ENCODE results near the gene PNO1.
"Not testable (repeated sequence)": the region's sequence is repeated elsewhere in the genome, so short reads cannot be mapped to it uniquely, and the experiment has no call there.

PNO1 gene
- 7.4 to 28.6 (median 20.2) reads per million in 18 experiments for total RNA-seq

- peak; percentile 96 for DNase-seq
Measured at GRCh38 chr2:68157402-68158133, at the start of gene PNO1. Gene PNO1 (plus strand): TSS chr2:68157888. CDS start chr2:68157935, 47 bp downstream.

DNA sequence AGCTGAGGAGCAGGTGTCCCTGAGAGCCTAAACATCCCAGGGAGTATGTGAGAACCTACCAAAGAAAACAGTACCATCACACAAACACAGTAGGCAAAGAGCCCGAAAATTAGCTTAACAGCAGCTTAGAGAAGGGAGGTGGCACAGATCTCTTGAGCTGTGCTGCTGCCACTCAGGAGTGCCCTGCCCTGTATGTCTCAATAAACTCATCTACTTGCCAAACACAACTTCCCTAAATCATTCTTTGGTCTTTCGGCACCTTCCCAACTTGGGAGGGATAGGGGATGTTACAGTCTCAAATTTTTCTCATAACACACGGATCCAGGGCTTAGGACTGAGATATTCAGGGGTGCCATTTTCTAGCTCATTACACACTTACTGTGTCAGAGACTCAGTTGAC lies 49.6 kb upstream of the PNO1 start:
- DNase-seq, result peak; percentile 43 to 79

DNA sequence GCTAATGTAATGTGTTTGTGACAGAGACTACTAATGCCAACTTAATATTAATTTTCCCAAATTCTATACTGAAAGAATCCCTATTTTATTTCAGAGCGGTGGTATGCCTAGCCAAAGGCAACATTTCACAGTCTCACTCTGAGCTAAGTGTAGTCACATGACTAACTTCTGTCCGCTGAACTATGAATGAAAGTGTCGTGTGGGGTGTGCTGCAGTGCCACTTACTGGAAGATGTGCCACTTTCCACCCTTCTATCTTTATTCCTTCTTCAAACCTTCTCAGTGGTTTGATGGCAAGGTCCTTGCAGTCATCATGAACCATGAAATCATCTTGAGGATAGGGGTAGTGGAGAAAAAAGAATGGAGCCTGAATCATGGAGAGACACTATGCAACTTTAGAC lies 47.6 kb upstream of the PNO1 start:
- peak in 1 of 2 donors; percentile 54 for DNase-seq

DNA sequence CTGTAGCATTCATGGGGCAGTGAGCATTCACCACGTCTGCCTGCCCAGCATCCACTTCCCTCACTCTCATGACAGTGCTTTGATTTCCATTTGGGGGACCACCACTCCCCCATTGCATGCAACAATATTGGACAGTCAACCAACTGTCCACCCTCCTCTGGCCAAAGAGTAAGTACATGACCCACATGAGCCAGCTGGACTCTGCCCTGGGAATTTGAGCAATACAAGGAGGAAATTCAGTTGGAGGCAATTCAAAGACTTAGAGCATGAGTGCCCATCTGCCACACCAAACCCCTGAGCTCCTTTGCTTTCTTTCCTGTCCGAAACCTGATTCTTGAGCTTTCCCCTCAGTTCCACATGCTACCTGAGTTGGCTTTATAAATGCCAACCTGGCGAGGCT lies 41.7 kb upstream of the PNO1 start:
- no peak for DNase-seq

GRCh38 chr2:68117922-68118321 lies 39.8 kb upstream of the PNO1 start:
- not testable (repeated sequence) for DNase-seq

DNA sequence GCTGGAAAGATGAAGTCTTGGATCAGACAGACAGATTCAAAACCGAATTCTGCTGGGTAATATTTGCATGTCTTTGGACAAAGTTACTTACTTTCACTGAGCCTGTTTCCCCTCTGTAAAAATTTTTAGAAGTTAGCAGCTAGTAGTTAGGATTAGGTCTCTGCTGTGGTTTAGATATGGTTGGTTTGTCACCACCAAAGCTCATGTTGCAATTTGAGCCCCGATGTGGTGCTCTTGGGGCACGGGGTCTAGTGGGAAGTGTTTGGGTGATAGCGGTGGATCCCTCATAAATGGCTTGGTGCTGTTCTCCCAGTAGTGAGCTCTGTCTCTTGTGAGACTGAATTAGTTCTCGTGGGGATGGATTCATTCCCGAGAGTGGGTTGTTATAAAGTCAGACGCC lies 38.9 kb upstream of the PNO1 start:
- DNase-seq, result no peak

- no peak for DNase-seq
Measured at GRCh38 chr2:68119504-68119903, 38.2 kb upstream of the PNO1 start.

- peak; percentile 79 to 80 for DNase-seq
Measured at GRCh38 chr2:68121873-68122679, 35.6 kb upstream of the PNO1 start.

DNA sequence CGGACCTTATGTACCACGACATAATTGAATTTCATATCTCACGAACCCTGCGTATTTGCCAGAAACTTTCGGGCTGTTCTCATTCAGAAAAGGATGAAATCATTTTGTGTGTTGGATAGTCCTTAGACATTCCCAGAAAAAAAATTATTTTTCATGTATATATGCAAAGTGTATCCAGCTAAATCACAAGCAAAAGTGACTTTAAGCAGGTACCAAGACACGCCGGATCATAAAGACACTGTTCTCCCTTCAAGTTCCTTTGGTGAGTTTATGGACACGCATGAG lies 35.1 kb upstream of the PNO1 start:
- no peak for DNase-seq

DNA sequence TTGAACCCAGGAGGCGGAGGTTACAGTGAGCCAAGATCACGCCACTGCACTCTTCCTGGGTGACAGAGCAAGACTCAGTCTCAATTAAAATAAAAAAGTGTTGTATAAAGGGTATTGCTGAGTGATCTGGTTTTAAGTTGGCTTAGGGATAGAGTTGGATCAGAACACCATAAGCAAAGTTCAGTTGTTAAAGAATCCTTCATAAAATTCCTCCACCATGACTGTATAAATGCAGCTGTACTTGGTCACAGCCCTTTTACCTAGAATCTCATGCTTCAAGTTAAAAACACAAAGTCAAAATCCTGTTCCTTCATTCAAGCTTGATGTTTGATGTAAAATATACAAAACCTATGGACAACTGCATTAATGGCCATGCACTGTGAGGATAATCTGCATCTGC lies 33.4 kb upstream of the PNO1 start:
- no peak for DNase-seq

DNA sequence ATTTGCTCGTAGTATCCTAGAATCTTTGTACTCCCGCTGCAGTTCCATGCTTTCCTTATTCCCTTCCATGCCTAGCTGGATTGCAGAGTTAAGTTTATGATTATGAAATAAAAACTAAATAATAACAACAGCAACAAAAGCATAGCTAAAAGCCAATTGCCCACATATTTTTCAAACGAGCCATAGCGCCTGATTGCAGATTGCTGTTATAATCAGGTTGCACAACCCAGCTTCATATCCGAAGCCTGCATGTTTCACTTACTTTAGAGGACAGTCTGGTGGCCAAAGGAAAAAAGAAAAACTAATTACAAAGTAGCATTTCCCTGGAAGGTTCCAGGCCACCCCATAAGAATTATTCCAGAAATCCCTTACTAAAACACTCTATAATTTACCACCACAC lies 31.9 kb upstream of the PNO1 start:
- no peak for DNase-seq

DNA sequence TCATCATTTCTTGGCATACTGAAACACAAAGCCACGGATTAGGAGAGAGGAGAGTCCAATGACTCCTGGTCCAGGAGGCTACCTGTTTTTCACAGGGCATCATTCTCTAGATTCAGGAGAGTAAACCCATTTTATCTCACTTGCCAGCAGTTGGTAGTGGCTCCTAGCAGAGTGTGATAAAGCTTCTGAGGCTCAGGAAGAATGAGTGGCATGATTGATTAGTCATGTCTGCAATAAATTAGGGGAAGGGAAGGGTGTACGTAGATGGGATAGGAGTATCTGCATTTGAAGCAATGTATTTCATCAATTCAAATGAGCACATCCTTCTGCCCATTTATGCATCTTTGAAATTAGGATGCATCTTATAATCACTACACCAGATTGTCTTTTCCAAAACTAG lies 31.1 kb upstream of the PNO1 start:
- DNase-seq, result no peak

DNA sequence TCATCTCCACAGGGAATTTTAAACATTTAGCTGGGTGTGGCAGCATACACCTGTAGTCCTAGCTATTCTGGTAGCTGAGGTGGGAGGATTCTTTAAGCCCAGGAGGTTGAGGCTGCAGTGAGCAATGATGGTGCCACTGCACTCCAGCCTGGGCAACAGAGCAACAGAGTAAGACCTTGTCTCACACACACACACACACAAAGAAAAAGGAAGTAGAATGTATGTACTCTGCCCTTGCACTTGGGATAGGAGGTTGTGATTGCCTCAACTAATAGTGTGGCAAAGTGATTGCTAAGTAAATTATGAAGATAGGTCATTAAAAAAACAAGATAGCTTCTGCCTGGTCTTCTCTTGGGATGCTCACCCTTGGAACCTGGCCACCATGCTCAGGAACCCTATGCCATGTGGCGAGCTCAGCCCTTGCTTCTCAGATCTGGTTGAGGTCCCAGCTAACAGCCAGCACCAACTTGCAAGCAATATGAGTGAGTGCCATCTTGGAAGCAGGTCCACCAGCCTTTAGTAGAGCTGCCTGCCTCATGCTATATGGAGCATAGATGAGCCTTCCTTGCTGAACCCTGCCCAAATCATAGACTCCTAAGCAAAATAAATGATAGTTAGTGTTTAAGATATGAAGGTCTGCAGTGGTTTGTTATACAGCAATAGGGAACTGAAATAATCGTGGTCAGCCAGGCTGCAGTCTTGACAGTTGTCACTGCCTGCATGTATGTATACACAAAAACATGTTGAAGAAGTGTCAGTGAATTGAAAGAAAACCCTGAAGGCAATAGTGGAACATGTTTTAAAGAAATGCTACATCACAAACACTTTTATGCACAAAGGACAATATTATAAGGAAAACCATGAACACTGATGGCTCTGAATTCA lies 30.1 kb upstream of the PNO1 start:
- no peak for DNase-seq

GRCh38 chr2:68134120-68134519 lies 23.6 kb upstream of the PNO1 start:
- DNase-seq, result no peak

DNA sequence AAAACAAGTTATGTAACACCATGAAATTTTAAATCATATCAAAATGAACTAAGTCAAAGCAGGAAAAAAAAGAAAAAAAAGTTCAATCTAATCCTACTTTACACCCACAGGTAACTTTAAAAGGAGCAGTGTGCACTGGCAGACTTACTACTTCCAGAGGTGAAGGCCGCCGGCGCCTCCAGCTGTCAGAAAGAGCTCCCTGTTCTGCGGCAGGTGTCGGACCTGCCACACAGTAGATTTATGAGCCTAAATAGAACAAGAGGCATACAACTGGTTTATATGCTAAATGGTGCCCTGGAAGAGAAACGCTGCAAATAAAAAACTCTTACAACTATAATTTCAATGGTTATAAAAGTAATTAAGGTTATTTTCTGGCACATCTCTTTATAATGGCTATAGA lies 23.1 kb upstream of the PNO1 start:
- DNase-seq, result no peak

DNA sequence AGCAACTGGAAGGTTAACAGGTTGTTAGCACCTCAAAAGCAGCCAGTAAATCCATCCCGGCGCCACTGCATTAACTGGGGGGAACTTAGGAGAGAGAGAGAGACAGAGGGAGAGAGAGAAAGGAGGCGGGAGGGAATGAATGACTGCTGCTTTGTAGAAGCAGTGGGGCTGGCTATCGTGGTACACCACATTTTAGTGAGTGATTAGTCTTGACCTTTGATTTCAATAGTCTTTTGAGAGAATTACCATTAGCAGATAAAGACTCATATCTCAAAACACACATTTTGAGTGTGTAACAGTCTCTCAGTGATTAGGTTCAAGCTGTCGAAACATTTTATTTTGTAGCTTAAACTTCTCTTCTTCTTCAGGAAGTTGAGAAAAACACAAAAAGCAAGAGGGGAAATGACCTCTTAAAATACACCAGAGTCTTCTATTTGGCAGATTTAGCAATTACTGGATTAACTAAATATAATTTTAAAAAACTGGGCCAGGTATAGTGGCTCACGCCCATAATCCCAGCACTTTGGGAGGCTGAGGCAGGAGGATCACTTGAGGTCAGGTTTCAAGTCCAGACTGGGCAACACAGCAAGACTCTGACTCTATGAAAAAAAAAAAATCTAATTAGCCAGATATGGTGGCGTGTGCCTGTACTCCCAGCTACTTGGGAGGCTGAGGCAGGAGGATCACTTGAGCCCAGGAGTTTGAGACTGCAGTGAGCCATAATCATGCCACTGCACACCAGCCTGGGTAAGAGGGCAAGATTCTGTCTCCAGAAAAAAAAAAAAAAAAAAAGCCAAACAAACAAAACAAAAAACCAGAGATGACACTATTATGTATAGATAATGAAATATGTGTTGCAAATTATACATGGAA lies 22.0 kb upstream of the PNO1 start:
- no peak for DNase-seq

GRCh38 chr2:68141875-68142274 lies 15.8 kb upstream of the PNO1 start:
- no peak for DNase-seq

- DNase-seq, result peak in 1 of 2 donors; percentile 28
Measured at GRCh38 chr2:68151037-68151436, 6.7 kb upstream of the PNO1 start.

DNA sequence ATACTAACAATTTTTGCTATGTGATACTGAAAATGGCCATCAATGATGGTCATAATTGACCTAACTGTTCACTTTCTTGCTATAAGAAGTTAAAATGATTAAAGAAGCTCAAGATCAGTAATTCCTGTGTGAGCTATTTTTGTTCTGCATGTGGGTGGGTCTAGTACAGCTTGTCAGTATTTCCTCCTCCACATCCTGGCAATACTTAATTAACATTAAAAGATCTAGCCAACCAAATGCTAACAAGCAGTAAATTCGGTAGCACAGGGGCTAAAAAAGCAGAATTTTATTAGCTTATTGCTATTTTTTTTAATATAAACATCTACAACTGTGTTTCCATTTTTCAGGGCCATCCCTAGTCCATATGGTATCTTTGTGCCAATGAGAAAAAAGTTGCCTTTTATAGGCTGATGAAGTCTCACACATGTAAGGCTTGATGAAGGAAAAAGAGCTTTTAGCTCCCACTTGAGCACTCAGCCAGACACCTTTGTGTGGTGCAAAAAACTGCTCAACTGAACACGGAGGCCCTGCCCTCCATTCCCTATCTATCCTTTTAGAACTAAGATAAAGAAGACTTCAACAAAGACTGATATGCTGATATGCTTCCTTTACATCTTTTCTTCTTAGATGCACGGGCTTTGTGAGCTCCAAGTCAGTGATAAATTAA lies 4.9 kb upstream of the PNO1 start:
- peak in 1 of 2 donors; percentile 36 for DNase-seq

- no peak for DNase-seq
Measured at GRCh38 chr2:68155618-68156017, 2.1 kb upstream of the PNO1 start.

DNA sequence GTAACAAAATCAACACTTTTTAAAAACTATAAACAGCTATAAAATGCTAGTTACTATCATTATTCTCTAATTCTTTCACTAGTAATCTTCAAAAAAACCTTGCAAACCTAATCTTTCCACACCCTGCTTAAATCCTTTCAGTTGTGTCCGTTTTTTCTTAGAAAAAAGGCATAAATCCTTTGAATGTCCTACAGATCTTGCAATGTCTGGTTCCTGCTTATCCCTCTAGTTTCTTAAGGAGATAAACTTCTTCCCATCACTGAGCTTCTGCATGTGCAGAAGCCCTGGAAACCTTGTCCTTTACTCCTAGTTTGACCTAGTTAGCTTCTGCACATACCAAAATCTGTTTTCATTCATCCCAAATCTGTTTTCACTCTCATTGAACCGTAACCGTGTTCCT lies 1.3 kb upstream of the PNO1 start:
- no peak for DNase-seq

DNA sequence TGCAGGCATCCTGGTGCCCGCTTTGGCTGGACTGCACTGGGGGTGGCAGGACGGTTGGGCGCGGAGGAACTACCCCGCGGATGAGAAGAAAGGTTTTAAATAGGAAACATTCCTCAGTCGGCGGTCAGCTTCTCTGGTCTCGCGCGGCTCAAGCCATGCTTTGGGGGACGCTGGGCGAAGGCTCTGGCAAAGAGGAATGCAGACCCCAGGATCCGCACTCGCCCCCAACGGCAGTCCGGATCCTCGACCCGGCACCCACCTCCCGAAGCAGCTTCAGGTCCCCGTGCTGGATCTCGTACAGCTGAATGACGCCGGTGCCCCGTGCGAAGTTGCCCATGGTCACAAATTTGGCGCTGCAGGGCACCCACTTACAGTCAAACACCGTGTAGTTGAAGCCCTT lies 686 bp upstream of the PNO1 start:
- no peak for DNase-seq
